WERI-Rb-1 (cell line): Measurements from ENCODE around the gene MAGI1.

Source experiments
- DNase-seq: peaks from one replicate; pipeline ENCODE4 v3.0.0-alpha.2; 2020
- H3K27ac ChIP-seq: fragments of 250-450 bp; sonication (Bioruptor Pico); 2 replicates; pipeline ENCODE4 v1.5.1; 2020; ENCODE audit warnings: mild to moderate bottlenecking, moderate library complexity
- H3K27me3 ChIP-seq: fragments of 250-450 bp; sonication (Bioruptor Pico); 2 replicates; pipeline ENCODE4 v1.5.1; 2021; ENCODE audit warnings: mild to moderate bottlenecking, low read depth, moderate library complexity; ENCODE audit not compliant: insufficient read depth, severe bottlenecking
- H3K36me3 ChIP-seq: fragments of 250-450 bp; sonication (Bioruptor Pico); 2 replicates; pipeline ENCODE4 v1.5.1; 2020; ENCODE audit warnings: mild to moderate bottlenecking, moderate library complexity
- H3K4me3 ChIP-seq: 2 replicates; pipeline ENCODE4 v1.5.1; 2011; ENCODE audit warnings: low read depth, mild to moderate bottlenecking, control low read depth, low read length
- H3K9me3 ChIP-seq: fragments of 250-450 bp; sonication (Bioruptor Pico); 2 replicates; pipeline ENCODE4 v1.5.1; 2021; ENCODE audit warnings: mild to moderate bottlenecking, moderate library complexity; ENCODE audit not compliant: severe bottlenecking
- CTCF ChIP-seq: IDR thresholded peaks from 2 replicates; pipeline ENCODE4 v1.5.1; 2011; ENCODE audit warnings: low read depth, mild to moderate bottlenecking, control low read depth, inconsistent platforms, low read length

Gene MAGI1

DNA sequence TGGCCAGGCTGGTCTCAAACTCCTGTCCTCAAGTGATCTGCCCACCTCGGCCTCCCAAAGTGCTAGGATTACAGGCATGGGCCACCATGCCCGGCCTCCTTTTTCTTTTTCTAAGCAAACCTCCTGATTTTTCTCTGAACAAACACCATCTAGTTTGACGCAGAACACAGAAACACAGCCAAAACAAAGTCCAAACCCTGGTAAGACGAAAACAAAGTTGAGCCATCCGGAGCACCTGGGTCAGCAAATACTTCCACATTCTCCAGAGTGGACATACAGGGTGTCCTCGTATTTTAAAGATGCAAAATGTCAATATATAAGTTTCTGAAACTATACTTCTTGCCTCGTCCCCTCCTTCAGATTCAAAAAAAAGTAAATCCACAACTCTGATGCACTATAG lies 715.8 kb downstream of the MAGI1 start:
- Histone ChIP-seq H3K36me3 (no peaks in the 10 kb centered on the region), H3K9me3 (no peaks in the 10 kb centered on the region), H3K27ac (no peak overlapping the region), H3K4me3 (no peak overlapping the region), H3K27me3 (no peaks in the 10 kb centered on the region)
- TF ChIP-seq CTCF, result no peak
- DNase-seq, result no peak

DNA sequence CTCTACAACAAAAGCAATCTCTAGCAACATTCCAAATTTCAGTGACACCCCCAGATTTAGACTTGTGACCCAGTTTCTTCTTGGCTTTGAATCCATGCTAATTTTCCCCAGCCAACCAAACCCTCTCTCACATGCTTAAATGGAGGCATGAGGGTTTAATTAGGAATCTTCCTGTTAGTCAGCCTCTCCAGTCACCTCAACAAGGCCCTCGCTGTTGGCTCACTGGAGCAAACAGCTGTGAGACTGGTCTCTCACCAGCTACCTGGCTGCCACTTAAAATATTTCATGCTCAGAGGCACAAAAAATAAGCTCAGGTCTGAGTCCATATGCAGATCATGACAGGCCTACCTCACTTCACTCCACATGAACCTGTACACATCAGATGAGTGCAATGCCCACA lies 720.5 kb downstream of the MAGI1 start:
- Histone ChIP-seq H3K36me3 (no peaks in the 10 kb centered on the region), H3K4me3 (no peak overlapping the region), H3K9me3 (peaks cover 4% of the 10 kb centered on the region), H3K27me3 (no peaks in the 10 kb centered on the region), H3K27ac (no peak overlapping the region)
- DNase-seq, result no peak
- no peak for TF ChIP-seq CTCF

DNA sequence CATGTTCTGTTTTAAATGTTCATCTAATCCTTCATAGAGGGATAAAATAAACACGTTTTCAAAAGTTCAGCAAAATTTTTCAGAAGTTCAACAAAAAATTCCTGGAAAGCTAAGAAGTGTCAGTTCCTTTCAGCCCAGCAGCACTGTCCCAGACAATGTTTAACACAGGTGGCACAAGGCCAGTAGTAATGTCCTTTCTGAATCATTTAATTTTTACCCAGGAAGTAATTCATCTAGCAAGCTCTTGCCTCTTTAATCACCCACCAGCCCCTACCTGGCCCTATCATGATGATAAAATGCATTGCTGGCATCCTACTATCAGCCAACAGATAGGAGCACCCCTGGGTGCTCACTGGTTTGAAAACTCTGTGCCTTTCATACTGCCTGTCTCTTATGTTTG lies 723.8 kb downstream of the MAGI1 start:
- no peak for DNase-seq
- H3K27ac ChIP-seq, result no peak overlapping the region
- no peaks in the 10 kb centered on the region for H3K27me3 ChIP-seq
- H3K36me3 ChIP-seq, result no peaks in the 10 kb centered on the region
- peaks cover 4% of the 10 kb centered on the region for H3K9me3 ChIP-seq
- no peak overlapping the region for H3K4me3 ChIP-seq
- no peak for TF ChIP-seq CTCF

DNA sequence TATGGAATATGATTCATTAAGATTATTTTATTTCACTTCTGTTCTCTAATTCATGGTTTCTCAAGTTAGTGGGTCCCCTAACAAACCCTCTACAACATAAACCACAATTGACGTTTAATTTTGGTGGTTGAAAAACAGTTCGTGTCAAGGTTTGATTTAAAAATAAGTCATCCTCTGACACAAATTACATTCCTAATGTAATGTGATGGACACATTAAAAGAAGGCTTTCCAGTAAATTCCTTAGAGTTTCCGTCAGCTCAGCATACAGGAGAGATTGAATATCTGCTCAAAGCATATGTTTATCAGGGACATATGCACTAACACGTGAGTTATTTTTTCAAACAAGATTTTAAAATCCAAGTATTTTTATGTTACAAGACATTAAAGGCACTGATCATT lies 724.4 kb downstream of the MAGI1 start:
- H3K4me3 ChIP-seq, result no peak overlapping the region
- no peak for DNase-seq
- TF ChIP-seq CTCF, result no peak
- no peak overlapping the region for H3K27ac ChIP-seq
- H3K36me3 ChIP-seq, result no peaks in the 10 kb centered on the region
- peaks cover 4% of the 10 kb centered on the region for H3K9me3 ChIP-seq
- no peaks in the 10 kb centered on the region for H3K27me3 ChIP-seq

DNA sequence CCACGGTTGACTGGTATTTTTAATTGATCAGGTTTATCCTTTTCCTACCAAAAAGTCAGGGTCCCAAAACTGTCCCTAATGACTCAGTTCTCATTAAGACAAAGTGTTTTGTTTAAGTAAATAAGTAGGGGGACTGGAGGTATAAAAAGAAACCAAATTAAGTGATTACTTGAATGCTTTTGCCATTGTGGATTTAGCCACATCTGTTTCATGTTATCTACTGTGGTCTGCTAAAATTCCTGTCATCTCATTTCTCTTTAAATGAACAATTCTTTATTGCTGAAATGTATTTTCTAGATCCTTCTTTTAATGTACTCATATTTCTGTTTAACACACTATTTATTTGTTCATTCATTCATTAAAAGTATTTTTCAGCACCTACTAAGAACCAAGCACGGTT lies 725.1 kb downstream of the MAGI1 start:
- no peak for DNase-seq
- H3K27ac ChIP-seq, result no peak overlapping the region
- no peaks in the 10 kb centered on the region for H3K27me3 ChIP-seq
- H3K4me3 ChIP-seq, result no peak overlapping the region
- peaks cover 4% of the 10 kb centered on the region for H3K9me3 ChIP-seq
- TF ChIP-seq CTCF, result no peak
- no peaks in the 10 kb centered on the region for H3K36me3 ChIP-seq

DNA sequence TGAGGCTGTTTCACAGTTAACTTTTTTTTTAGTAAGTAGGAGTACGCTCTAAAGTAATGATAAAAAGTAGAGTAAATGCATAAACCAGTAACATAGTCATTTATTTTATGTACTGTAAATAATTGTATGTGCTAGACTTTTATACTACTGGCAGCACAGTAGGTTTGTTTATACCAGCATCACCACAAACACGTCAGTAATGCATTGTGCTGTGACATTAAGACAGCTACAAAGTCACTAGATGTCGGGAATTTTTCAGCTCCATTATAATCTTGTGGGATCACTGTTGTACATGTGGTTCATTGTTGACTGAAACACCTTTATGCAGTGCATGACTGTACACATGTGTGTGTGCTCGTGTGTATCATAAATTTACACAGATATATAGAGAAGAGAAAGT lies 732.9 kb downstream of the MAGI1 start:
- no peaks in the 10 kb centered on the region for H3K9me3 ChIP-seq
- no peak for TF ChIP-seq CTCF
- no peak overlapping the region for H3K4me3 ChIP-seq
- no peaks in the 10 kb centered on the region for H3K27me3 ChIP-seq
- H3K27ac ChIP-seq, result no peak overlapping the region
- DNase-seq, result no peak
- H3K36me3 ChIP-seq, result no peaks in the 10 kb centered on the region
